Stimulated activated CD4-positive, alpha-beta T cell treated with anti-CD3 and anti-CD28 coated beads, TNF-alpha, amount 100 ng/mL, for 24 hours (primary cell): Measurements from ENCODE around the gene SLC39A2.
"Not testable (repeated sequence)": the region's sequence is repeated elsewhere in the genome, so short reads cannot be mapped to it uniquely, and the experiment has no call there.

Source experiments
- DNase-seq, 3 experiments: peaks; one replicate each; pipeline ENCODE4 v3.0.0-alpha.2; 2020; ENCODE audit warnings: low read depth in 3 of 3

SLC39A2 gene

GRCh38 chr14:21025371-21026273 is 26.5 kb downstream of the SLC39A2 start:
- DNase-seq, result no peak

- no peak for DNase-seq
These were observed 27.3 kb downstream of the SLC39A2 start for GRCh38 chr14:21026274-21026987.

DNA sequence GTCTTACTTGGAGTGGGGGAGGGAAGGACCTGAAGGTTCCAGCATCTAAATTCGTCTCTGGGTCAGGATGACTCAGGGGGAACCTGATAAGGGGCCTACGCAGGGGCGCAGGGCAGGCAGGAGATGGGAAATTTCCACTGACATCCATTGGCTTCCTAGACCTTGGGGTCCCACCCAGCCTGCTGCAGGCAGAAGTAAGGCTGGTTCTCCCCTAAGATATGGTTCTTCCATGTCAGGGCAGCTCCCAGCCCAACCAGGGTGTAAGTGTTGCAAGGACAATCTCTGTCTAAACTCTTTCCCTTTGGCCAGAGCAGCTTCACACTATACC is 27.9 kb downstream of the SLC39A2 start:
- no peak for DNase-seq

DNA sequence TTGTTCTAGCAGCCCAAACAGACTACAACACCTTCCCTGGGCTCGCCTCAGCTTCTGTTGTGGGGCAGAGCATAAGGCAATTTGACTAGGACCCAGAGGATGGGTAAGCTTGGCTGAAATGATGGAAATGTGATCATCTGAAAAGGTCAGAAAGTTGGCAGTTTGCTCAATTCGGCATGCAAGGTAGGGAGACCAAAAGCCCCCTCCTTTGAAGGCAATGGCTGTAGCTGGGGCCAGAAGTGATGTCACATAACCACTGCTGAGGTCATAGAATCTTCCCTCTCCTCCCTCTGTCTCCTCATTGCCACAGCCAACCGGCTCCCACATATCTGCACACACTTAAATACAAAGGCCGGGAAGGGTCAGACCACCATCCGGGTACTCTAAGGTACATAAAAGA is 30.8 kb downstream of the SLC39A2 start, which contains the start of gene TPPP2:
TSS of gene TPPP2 (plus strand) at position 301 of the 400 bp plus-strand sequence. CDS start 365 bp downstream, outside the sequence.
- DNase-seq, result no peak

DNA sequence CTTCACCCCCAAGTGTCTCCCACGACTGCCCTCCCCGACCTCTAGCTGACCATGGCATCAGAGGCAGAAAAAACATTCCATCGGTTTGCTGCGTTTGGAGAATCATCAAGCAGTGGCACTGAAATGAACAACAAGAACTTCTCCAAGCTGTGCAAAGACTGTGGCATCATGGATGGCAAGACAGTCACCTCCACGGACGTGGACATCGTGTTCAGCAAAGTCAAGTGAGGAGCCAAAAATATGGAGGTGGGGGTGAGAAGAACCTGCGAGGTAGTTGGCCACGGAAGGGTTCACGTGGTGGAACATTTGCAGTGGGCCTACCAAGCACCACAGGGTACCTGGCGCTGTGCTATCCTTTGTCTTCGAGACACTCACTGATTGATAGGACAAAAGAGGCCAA is 31.4 kb downstream of the SLC39A2 start:
- DNase-seq, result no peak

- DNase-seq, result no peak
These were observed 33.4 kb downstream of the SLC39A2 start for GRCh38 chr14:21032326-21033132.

GRCh38 chr14:21033133-21033698 is 34.1 kb downstream of the SLC39A2 start:
- DNase-seq, result no peak

DNA sequence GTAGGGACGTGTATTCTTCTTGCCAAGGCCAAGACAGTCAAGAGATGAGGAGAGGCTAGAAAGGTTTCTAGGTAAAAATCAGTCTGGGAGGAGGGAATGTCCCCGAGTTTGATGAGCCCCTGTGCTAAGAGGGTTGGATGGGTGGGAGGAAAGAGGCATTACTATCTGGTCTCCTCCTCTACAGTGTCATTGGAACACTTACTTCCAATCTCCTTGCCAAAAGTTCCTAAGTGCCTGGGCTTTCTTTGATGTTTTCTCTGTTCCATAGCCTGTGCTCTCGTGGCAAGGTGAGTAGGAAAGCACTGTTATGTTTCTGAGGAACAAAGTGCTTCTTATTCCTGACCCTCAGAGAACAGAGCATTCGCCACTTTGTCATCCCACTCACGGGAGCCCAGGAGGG is 35.6 kb downstream of the SLC39A2 start, which contains the start of gene RNASE13:
TSS of gene RNASE13 (minus strand) at position 101 of the 400 bp plus-strand sequence. CDS start 519 bp downstream, outside the sequence.
- no peak for DNase-seq

DNA sequence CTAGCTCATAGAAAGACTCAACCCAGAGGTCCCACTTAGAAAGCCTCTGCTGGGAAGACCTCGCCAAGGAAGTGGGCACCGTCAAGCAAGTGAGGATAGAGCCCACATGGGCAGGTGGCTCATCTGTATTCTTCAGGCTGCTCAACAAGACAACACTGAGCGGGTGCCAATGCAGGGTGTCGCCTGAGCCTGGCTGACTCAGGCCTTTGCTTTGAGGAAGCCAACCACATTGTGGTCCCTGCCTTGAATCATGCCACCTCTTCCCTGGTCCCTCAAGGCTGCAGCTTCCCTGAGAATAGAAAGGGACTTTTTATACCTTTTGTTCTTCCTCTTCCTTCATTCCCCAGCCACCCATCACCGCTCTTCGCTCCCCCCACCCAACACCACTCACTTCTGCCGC is 37.7 kb downstream of the SLC39A2 start:
- DNase-seq, result no peak

- DNase-seq, result no peak
These were observed 38.1 kb downstream of the SLC39A2 start for GRCh38 chr14:21037156-21037555.

- no peak for DNase-seq
These were observed 39.6 kb downstream of the SLC39A2 start for GRCh38 chr14:21038441-21039422.

- DNase-seq, result no peak
These were observed 40.7 kb downstream of the SLC39A2 start for GRCh38 chr14:21039585-21040369.

DNA sequence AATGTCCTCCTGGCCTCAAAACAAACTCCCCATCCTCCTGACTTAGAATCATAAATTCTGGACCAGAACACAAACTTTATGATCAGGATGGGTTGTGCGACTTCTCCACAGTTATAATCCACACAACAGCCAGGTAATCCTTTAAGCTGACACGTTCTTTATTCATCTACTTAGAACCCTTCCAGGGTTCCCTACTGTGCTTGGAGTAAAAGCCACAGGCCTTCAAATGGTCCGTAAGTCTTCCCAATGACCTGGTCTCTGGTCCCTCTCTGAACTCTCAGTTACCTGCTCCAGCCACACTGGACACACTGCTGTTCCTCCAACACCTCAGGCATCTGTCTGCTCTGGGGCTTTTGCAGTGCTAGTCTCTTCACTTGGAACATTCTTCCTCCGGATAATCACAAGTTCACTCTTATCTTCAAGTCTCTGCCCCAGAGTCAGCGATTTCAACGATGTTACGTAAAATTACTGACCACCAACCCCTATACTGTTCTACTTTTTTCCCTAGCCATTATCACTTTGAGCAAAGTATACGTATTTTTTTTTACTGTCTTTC is 41.4 kb downstream of the SLC39A2 start:
- no peak for DNase-seq

- DNase-seq, result not testable (repeated sequence)
These were observed 41.8 kb downstream of the SLC39A2 start for GRCh38 chr14:21040941-21041340.

DNA sequence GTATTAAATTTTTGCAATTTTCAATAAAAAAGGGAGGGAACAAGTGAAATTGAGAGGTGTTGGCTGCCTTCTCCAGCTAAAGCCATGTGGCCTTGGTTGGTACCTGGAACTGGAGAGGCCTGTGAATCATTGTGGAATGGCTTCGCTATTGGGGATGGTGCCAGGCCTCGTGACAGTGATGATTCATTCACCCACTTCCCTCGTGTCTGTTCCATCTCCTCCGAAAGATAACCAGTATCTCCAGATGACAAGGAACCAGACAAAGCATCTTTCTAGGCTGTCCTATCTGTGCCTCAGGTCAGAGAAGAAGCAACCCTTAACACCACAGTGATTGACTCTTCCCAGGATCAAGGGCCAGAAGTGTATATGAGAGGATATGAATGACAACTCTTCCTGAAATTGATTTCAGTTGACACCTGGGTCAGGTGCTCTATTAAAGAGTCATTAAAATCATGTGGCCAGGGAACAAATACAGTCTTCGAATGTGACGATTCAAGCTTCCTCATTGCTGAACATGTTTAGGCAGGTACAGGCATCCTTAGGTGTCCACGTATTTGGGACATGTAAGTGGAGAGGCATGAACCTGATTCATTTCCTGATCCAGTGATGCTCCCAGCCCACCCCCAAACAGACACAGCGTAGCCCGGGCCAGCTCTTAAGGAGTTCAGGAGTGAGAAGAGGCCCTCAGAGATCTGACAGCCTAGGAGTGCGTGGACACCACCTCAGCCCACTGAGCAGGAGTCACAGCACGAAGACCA is 42.8 kb downstream of the SLC39A2 start, which contains the start of gene RNASE7:
TSS of gene RNASE7 (plus strand) at position 687 of the 758 bp plus-strand sequence. CDS start 631 bp downstream, outside the sequence.
- no peak for DNase-seq

DNA sequence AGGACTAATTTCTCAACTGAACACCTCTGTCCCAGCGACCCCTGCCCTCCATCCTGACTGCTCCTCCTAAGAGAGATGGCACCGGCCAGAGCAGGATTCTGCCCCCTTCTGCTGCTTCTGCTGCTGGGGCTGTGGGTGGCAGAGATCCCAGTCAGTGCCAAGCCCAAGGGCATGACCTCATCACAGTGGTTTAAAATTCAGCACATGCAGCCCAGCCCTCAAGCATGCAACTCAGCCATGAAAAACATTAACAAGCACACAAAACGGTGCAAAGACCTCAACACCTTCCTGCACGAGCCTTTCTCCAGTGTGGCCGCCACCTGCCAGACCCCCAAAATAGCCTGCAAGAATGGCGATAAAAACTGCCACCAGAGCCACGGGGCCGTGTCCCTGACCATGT is 43.8 kb downstream of the SLC39A2 start:
- no peak for DNase-seq

DNA sequence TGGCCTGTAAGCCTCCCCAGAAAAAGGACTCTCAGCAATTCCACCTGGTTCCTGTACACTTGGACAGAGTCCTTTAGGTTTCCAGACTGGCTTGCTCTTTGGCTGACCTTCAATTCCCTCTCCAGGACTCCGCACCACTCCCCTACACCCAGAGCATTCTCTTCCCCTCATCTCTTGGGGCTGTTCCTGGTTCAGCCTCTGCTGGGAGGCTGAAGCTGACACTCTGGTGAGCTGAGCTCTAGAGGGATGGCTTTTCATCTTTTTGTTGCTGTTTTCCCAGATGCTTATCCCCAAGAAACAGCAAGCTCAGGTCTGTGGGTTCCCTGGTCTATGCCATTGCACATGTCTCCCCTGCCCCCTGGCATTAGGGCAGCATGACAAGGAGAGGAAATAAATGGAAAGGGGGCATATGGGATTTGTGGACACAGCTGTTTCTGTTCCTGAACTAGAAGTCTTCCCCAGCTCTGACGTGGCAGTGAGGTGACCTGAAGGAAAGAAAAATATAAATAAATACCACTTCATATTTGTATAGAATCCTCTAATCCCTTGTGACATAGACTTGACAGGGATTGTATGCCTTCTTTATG is 44.4 kb downstream of the SLC39A2 start:
- DNase-seq, result no peak
